Gastroesophageal sphincter (tissue), 3 donors: Measurements from ENCODE around the gene KIAA1958.

Experiments used
- POLR2AphosphoS5 ChIP-seq: sonication (generic); formaldehyde crosslinking; IDR thresholded peaks from one replicate; pipeline ENCODE4 v1.6.1; 2017; ENCODE audit warnings: antibody characterized with exemption
- TF ChIP-seq, protein P1 (sequence below), 4 experiments: fragments of 200-600 bp in 2 of 4; fragments of 450-650 bp in 2 of 4; sonication (generic) in 1 of 4; IDR thresholded peaks; one replicate each; pipeline ENCODE4 v1.5.1; 2017 to 2019; ENCODE audit warnings: antibody characterized with exemption in 4 of 4, mild to moderate bottlenecking in 2 of 4, moderate library complexity in 2 of 4

DNA sequence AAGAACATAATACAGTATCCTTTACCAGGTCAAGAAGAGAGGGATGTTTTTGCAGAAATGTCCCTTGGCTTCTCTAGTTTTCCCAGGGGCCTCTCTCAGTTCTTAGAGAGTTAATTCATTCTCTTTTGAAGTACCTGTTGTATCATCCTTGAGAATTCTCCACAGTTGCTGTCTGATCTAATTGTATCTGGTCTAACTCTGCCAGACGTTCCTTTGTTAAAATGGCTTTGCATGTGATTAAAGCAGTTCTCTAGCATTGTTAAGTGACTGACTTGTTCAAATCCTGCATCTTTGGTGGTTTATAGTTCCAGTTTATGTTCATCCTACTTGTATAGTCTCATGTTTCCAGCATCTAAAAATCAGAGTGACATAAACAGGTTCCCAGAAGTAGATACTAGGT is 65.0 kb downstream of the KIAA1958 start:
- no peak for TF ChIP-seq POLR2AphosphoS5
- TF ChIP-seq, protein P1, sequence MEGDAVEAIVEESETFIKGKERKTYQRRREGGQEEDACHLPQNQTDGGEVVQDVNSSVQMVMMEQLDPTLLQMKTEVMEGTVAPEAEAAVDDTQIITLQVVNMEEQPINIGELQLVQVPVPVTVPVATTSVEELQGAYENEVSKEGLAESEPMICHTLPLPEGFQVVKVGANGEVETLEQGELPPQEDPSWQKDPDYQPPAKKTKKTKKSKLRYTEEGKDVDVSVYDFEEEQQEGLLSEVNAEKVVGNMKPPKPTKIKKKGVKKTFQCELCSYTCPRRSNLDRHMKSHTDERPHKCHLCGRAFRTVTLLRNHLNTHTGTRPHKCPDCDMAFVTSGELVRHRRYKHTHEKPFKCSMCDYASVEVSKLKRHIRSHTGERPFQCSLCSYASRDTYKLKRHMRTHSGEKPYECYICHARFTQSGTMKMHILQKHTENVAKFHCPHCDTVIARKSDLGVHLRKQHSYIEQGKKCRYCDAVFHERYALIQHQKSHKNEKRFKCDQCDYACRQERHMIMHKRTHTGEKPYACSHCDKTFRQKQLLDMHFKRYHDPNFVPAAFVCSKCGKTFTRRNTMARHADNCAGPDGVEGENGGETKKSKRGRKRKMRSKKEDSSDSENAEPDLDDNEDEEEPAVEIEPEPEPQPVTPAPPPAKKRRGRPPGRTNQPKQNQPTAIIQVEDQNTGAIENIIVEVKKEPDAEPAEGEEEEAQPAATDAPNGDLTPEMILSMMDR (IDR thresholded peaks at IDR 0.05) = no peak
